Tibial nerve (tissue), 4 donors: Measurements from ENCODE around the gene KRTAP20-3. TPM values are rescaled to one million over a fixed set of nuclear protein-coding genes. Genes with fewer than 3 reads are reported as not detected.

Experiments used
- DNase-seq, 2 donors: peaks; one replicate each; pipeline ENCODE4 v3.0.0-alpha.2; 2019; ENCODE audit warnings: low spot score in 2 of 2
- H3K27ac ChIP-seq, 4 donors: fragments of 200-600 bp; sonication (generic) in 3 of 4; one replicate each; pipeline ENCODE4 v1.5.1; 2017 to 2019; ENCODE audit warnings: mild to moderate bottlenecking in 1 of 4
- H3K27me3 ChIP-seq, 2 donors: fragments of 200-600 bp; sonication (generic) in 1 of 2; one replicate each; pipeline versions ENCODE4 v1.5.1 to v1.6.0; 2017 to 2019
- H3K36me3 ChIP-seq, 3 donors: fragments of 200-600 bp; sonication (generic); one replicate each; pipeline ENCODE4 v1.5.1; 2018 to 2019
- H3K4me1 ChIP-seq, 4 donors: fragments of 200-600 bp; sonication (generic) in 3 of 4; one replicate each; pipeline ENCODE4 v1.5.1; 2017 to 2019
- H3K4me3 ChIP-seq, 4 donors: fragments of 200-600 bp; sonication (generic) in 3 of 4; one replicate each; pipeline ENCODE4 v1.5.1; 2017 to 2019; ENCODE audit warnings: mild to moderate bottlenecking in 1 of 4, moderate library complexity in 1 of 4
- H3K9me3 ChIP-seq, 4 donors: fragments of 200-600 bp; sonication (generic) in 3 of 4; one replicate each; pipeline ENCODE4 v1.5.1; 2017 to 2019
- CTCF ChIP-seq, 5 experiments: fragments of 200-600 bp in 3 of 5; fragments of 450-650 bp in 2 of 5; sonication (generic) in 3 of 5; IDR thresholded peaks; one replicate each; pipeline ENCODE4 v1.5.1; 2016 to 2019; ENCODE audit warnings: antibody characterized with exemption in 5 of 5, mild to moderate bottlenecking in 3 of 5, moderate library complexity in 2 of 5
- EP300 ChIP-seq, 2 donors: sonication (generic); formaldehyde crosslinking; IDR thresholded peaks; one replicate each; pipeline ENCODE4 v1.6.1; 2017; ENCODE audit warnings: antibody characterized with exemption in 2 of 2, mild to moderate bottlenecking in 1 of 2
- POLR2A ChIP-seq, 2 donors: fragments of 450-650 bp; IDR thresholded peaks; one replicate each; pipeline ENCODE4 v1.6.1; 2017; ENCODE audit warnings: antibody characterized with exemption in 2 of 2, mild to moderate bottlenecking in 2 of 2, moderate library complexity in 2 of 2
- WGBS, 2 donors: methylation state at CpG; one replicate each; pipeline ENCODE4 v1.1.5; 2018; 5-methylcytosine and 5-hydroxymethylcytosine counted together
- small RNA-seq: library from RNA; depleted of rRNA; stranded (forward); fragments of <200 nt; gene quantifications from one replicate; pipeline ENCODE3, GENCODE V24; 2016
- total RNA-seq, 4 donors: library from RNA; depleted of rRNA; stranded (reverse); fragments of >200 nt; gene quantifications; one replicate each; pipeline ENCODE4 v1.1.0, GENCODE V29; 2016

KRTAP20-3 gene
- total RNA-seq, 4 donors from 2014 or later, result not detected

GRCh38 chr21:30674312-30674711 is 31.6 kb downstream of the KRTAP20-3 start:
- WGBS, 2 donors, result 78 to 92% methylated on average over 1 of the region's 1 CpG
- no peak for TF ChIP-seq POLR2A (IDR thresholded peaks at IDR 0.05)
- TF ChIP-seq CTCF (IDR thresholded peaks at IDR 0.05), result no peak
- no peak for TF ChIP-seq EP300 (IDR thresholded peaks at IDR 0.05)
- H3K4me1 ChIP-seq, result no peaks in the 10 kb centered on the region
- no peak overlapping the region for H3K4me3 ChIP-seq
- no peak for DNase-seq
- H3K27ac ChIP-seq, result no peak overlapping the region
- no peaks in the 10 kb centered on the region for H3K36me3 ChIP-seq
- H3K27me3 ChIP-seq, result no peaks in the 10 kb centered on the region
- H3K9me3 ChIP-seq, result no peaks in the 10 kb centered on the region

- no peak overlapping the region for H3K27ac ChIP-seq
- no peak for DNase-seq
- TF ChIP-seq EP300 (IDR thresholded peaks at IDR 0.05) (no peak), CTCF (IDR thresholded peaks at IDR 0.05) (no peak), POLR2A (IDR thresholded peaks at IDR 0.05) (no peak)
Observed at GRCh38 chr21:30676737-30677136, 34.1 kb downstream of the KRTAP20-3 start.

DNA sequence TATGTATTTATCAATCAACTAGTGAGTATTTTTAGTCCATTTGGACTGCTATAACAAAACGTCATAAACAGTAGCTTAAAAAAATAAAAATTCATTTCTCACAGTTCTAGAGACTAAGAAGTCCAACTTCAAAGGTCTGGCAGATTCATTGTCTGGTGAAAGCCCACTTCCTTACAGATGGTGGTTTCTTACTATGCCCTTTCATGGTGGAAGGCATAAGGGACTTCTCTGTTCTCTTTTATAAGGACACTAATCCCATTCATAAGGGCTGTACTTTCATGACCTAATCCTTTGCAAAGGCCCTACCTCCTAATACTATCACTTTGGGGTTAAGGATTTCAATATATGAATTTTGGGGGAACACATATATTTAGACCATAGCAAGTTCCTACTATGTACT is 37.9 kb downstream of the KRTAP20-3 start:
- Histone ChIP-seq H3K36me3 (no peaks in the 10 kb centered on the region), H3K4me3 (no peak overlapping the region), H3K27ac (no peak overlapping the region), H3K9me3 (no peaks in the 10 kb centered on the region), H3K4me1 (no peaks in the 10 kb centered on the region), H3K27me3 (no peaks in the 10 kb centered on the region)
- TF ChIP-seq POLR2A (IDR thresholded peaks at IDR 0.05) (no peak), EP300 (IDR thresholded peaks at IDR 0.05) (no peak), CTCF (IDR thresholded peaks at IDR 0.05) (no peak)
- DNase-seq, result no peak
- WGBS, 2 donors, result 19 to 24% methylated on average over 1 of the region's 1 CpG

More at GRCh38 chr21:30676737-30677136, 34.1 kb downstream of the KRTAP20-3 start:
- Histone ChIP-seq H3K4me1 (no peaks in the 10 kb centered on the region), H3K27me3 (no peaks in the 10 kb centered on the region), H3K4me3 (no peak overlapping the region), H3K9me3 (no peaks in the 10 kb centered on the region), H3K36me3 (no peaks in the 10 kb centered on the region)

DNA sequence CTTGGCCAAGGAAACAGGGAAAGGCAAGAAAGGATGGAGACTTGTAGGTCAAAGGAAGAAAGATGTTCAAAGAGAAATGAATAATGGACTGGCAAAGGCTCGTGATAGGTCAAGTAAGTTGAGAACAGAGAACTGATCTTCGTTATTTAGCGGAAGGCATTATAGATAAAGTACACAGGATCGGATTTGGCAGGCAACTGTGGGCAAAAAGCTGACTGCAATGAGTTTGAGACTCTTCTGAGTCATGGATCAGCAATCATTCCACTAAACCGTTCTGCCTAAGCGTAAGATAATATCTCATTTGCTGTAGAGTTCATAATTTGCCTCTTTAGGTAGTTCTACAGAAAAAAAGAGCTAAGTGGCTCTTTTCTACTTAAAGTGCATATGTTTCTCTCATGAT is 41.8 kb downstream of the KRTAP20-3 start:
- Histone ChIP-seq H3K27ac (no peak overlapping the region), H3K9me3 (no peaks in the 10 kb centered on the region), H3K4me1 (no peaks in the 10 kb centered on the region), H3K27me3 (no peaks in the 10 kb centered on the region), H3K4me3 (no peak overlapping the region), H3K36me3 (no peaks in the 10 kb centered on the region)
- WGBS, 2 donors, result 78 to 83% methylated on average over 6 of the region's 6 CpGs
- TF ChIP-seq EP300 (IDR thresholded peaks at IDR 0.05) (no peak), CTCF (IDR thresholded peaks at IDR 0.05) (no peak), POLR2A (IDR thresholded peaks at IDR 0.05) (no peak)
- no peak for DNase-seq

DNA sequence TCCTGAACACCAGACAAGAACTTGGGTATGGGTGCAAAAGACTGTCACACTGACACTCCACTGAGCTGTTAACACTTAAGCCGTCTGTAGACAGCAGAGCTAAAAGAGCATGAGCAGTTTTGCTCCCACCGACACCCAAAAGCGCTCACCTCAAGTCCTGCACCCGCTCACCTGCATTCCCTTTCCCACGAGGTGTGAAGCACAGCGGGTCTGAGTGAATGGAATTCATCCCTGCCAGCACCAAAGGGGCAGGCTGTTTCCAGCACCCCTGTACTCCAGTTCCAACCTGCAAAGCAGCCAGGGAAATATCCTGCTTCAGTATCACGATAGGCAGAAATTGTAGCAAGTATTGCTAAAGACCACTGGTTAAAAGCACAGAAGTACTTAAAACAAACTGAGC is 47.2 kb downstream of the KRTAP20-3 start:
- H3K27me3 ChIP-seq, result no peaks in the 10 kb centered on the region
- WGBS, 2 donors, result 68 to 72% methylated on average over 7 of the region's 7 CpGs
- DNase-seq, result no peak

More for the DNA sequence above, 47.2 kb downstream of the KRTAP20-3 start:
- Histone ChIP-seq H3K9me3 (peaks cover 0 to 7% (median 0%) of the 10 kb centered on the region in 4 donors), H3K27ac (no peak overlapping the region), H3K4me1 (no peaks in the 10 kb centered on the region), H3K36me3 (no peaks in the 10 kb centered on the region), H3K4me3 (no peak overlapping the region)
- TF ChIP-seq POLR2A (IDR thresholded peaks at IDR 0.05), result no peak
- TF ChIP-seq CTCF (IDR thresholded peaks at IDR 0.05), result no peak
- no peak for TF ChIP-seq EP300 (IDR thresholded peaks at IDR 0.05)

Small RNA genes within 50 kb of the gene (small RNA-seq; reads per million reads assigned to genes)
- not detected for gene KRTAP20-1
- gene KRTAP20-3, result not detected
- not detected for gene KRTAP20-4
- gene KRTAP22-1, result not detected

Other genes with a start within 250 kb of the KRTAP20-3 start
- not detected for gene KRTAP13-1, start 246.8 kb upstream of the KRTAP20-3 start, total RNA-seq
- gene KRTAP13-3, start 216.9 kb upstream of the KRTAP20-3 start, total RNA-seq, result not detected
- not detected for gene KRTAP13-4, start 212.6 kb upstream of the KRTAP20-3 start, total RNA-seq
- gene KRTAP15-1, start 202.6 kb upstream of the KRTAP20-3 start, total RNA-seq, result not detected
- not detected for gene KRTAP19-1, start 162.5 kb upstream of the KRTAP20-3 start, total RNA-seq
- gene KRTAP19-2, start 155.4 kb upstream of the KRTAP20-3 start, total RNA-seq, result not detected
- gene KRTAP19-3, start 150.9 kb upstream of the KRTAP20-3 start, total RNA-seq, result not detected
- not detected for gene KRTAP19-4, start 145.7 kb upstream of the KRTAP20-3 start, total RNA-seq
- gene KRTAP19-5, start 140.7 kb upstream of the KRTAP20-3 start, total RNA-seq, result not detected
- gene KRTAP19-6, start 101.0 kb upstream of the KRTAP20-3 start, total RNA-seq, result not detected
- not detected for gene KRTAP19-7, start 81.5 kb upstream of the KRTAP20-3 start, total RNA-seq
- not detected for gene KRTAP22-2, start 52.5 kb upstream of the KRTAP20-3 start, total RNA-seq
- gene KRTAP6-3, start 50.4 kb upstream of the KRTAP20-3 start, total RNA-seq, result not detected
- not detected for gene KRTAP6-2, start 44.0 kb upstream of the KRTAP20-3 start, total RNA-seq
- not detected for gene KRTAP22-1, start 41.8 kb upstream of the KRTAP20-3 start, total RNA-seq
- gene KRTAP6-1, start 28.9 kb upstream of the KRTAP20-3 start, total RNA-seq, result not detected
- gene KRTAP20-1, start 26.4 kb upstream of the KRTAP20-3 start, total RNA-seq, result not detected
- gene KRTAP20-4, start 22.2 kb upstream of the KRTAP20-3 start, total RNA-seq, result not detected
- not detected for gene KRTAP20-2, start 7.7 kb upstream of the KRTAP20-3 start, total RNA-seq
- gene KRTAP21-3, start 75.9 kb downstream of the KRTAP20-3 start, total RNA-seq, result not detected
- not detected for gene KRTAP21-2, start 104.4 kb downstream of the KRTAP20-3 start, total RNA-seq
- not detected for gene KRTAP21-1, start 112.6 kb downstream of the KRTAP20-3 start, total RNA-seq
- not detected for gene KRTAP8-1, start 170.4 kb downstream of the KRTAP20-3 start, total RNA-seq
- gene KRTAP7-1, start 186.9 kb downstream of the KRTAP20-3 start, total RNA-seq, result not detected
- under 1 TPM in 1 of 4 donors, not detected in 3; 0.59 TPM for gene KRTAP11-1, start 238.7 kb downstream of the KRTAP20-3 start, total RNA-seq